ENCODE measurements around the gene CHAF1A. TPM values are rescaled to one million over a fixed set of nuclear protein-coding genes. Genes with fewer than 3 reads are reported as not detected.
A peak's percentile ranks its signal among the peaks of the same experiment; 100 is the strongest.

CHAF1A gene
- total and polyA plus RNA-seq, 2 of the 4 experiments (the other 2 are of a cell fraction), result 12.4 to 22.9 TPM

GRCh38 chr19:4453232-4454179, 51.1 kb downstream of the CHAF1A start:
- Histone ChIP-seq H3K23ac (ENCODE audit: low read depth, low read length) (no peak overlapping the region), H4K5ac (ENCODE audit: low read depth, low read length) (no peak overlapping the region), H3K4ac (ENCODE audit: low read depth, low read length) (no peak overlapping the region), H2BK15ac (ENCODE audit: low read depth, low read length) (no peak overlapping the region), H3K9ac (ENCODE audit: low read depth, low read length) (no peak overlapping the region), H3K27ac (ENCODE audit: insufficient read depth, low read length) (no peak overlapping the region), H4K20me1 (ENCODE audit: insufficient read depth, low read length) (peaks cover 21% of the 10 kb centered on the region), H3K4me3 (ENCODE audit: insufficient read depth, low read depth, low read length) (no peak overlapping the region), H3K9me1 (ENCODE audit: insufficient read depth, low read length) (peaks cover 17% of the 10 kb centered on the region), H2BK5ac (ENCODE audit: low read depth, low read length, poor library complexity, severe bottlenecking) (no peak overlapping the region), H3K79me1 (ENCODE audit: low read depth in 1 of 2, low read length in 2 of 2) (peaks cover 15 to 72% of the 10 kb centered on the region in 2 experiments), H3K14ac (replicated peaks; ENCODE audit: low read depth, low read length) (no peak overlapping the region), H2BK120ac (ENCODE audit: low read depth, low read length) (no peak overlapping the region), H4K8ac (ENCODE audit: low read depth in 2 of 2, low read length in 2 of 2) (no peak overlapping the region), H3K56ac (ENCODE audit: extremely low read depth, insufficient read depth, low read length) (no peak overlapping the region), H3K18ac (ENCODE audit: low read depth, low read length) (no peak overlapping the region), H2AFZ (replicated peaks; ENCODE audit: low read length, poor library complexity) (no peak overlapping the region), H2BK20ac (ENCODE audit: low read depth, low read length) (no peak overlapping the region), H3K4me1 (ENCODE audit: control insufficient read depth, insufficient read depth, low read length) (peaks cover 12% of the 10 kb centered on the region), H2AK9ac (replicated peaks; ENCODE audit: low read depth, low read length, poor library complexity) (peak overlapping the region; percentile 53), H3K4me2 (ENCODE audit: low read depth, low read length) (no peak overlapping the region), H3K9me3 (ENCODE audit: control insufficient read depth, insufficient read depth, low read length) (no peaks in the 10 kb centered on the region), H4K91ac (ENCODE audit: insufficient read depth, low read depth, low read length) (no peak overlapping the region), H3K36me3 (ENCODE audit: control insufficient read depth, insufficient read depth, low read length) (peaks cover 44% of the 10 kb centered on the region), H3K27me3 (ENCODE audit: control insufficient read depth, insufficient read depth, low read length) (no peaks in the 10 kb centered on the region), H2AK5ac (ENCODE audit: low read depth, low read length) (no peak overlapping the region)
- ATAC-seq (ENCODE audit: low read depth) (no peak), DNase-seq (no peak)
- in situ Hi-C loops (cut with MboI; ENCODE audit: low sequenced_read_pairs), result no loop called here
- no peak for TF ChIP-seq CTCF (conservative IDR thresholded peaks at IDR 0.05; ENCODE audit: low read depth, low read length)
- no peak for TF ChIP-seq FOS (IDR thresholded peaks at IDR 0.05; ENCODE audit: low read depth, low read length)
- TF ChIP-seq ELK1 (IDR thresholded peaks at IDR 0.05; ENCODE audit: borderline replicate concordance, low read depth, low read length), result no peak
- TF ChIP-seq SMC3 (IDR thresholded peaks at IDR 0.05; ENCODE audit: low read depth, low read length), result no peak
- TF ChIP-seq RFX5 (IDR thresholded peaks at IDR 0.05; ENCODE audit: low read depth, low read length), result no peak
- TF ChIP-seq CHD1 (IDR thresholded peaks at IDR 0.05; ENCODE audit: low read depth, low read length), result no peak
- TF ChIP-seq MAZ (IDR thresholded peaks at IDR 0.05; ENCODE audit: borderline replicate concordance, low read depth, low read length), result no peak
- no peak for TF ChIP-seq RAD21 (IDR thresholded peaks at IDR 0.05; ENCODE audit: low read length)
- TF ChIP-seq BHLHE40 (IDR thresholded peaks at IDR 0.05; ENCODE audit: low read depth, low read length), result no peak
- TF ChIP-seq RCOR1 (IDR thresholded peaks at IDR 0.05; ENCODE audit: insufficient replicate concordance, low read length), result no peak
- dilution Hi-C loops (cut with HindIII; ENCODE audit: low sequenced_read_pairs, unreplicated experiment), result no loop called here
- POLR2A ChIA-PET (ENCODE audit: unreplicated experiment), result no interaction called here
- CTCF ChIA-PET, result no interaction called here
- intact Hi-C loops (cut with micrococcal nuclease), result no loop called here
- BruUV-seq (replicated peaks), result no TSS peak
- 83% methylated on average over 17 of the region's 34 CpGs; no CpG with 5 or more reads in 1 of the 2 experiments for WGBS, 2 experiments (ENCODE audit: extremely low coverage in 2 of 2, insufficient read length in 1 of 2)
